ENCODE data around the gene CACNA1D. TPM values are rescaled to one million over a fixed set of nuclear protein-coding genes. Genes with fewer than 3 reads are reported as not detected.

The CACNA1D gene
- total RNA-seq, 1 experiment from 2014 or later = 1.1 TPM

GRCh38 chr3:53695324-53695690, 200.9 kb downstream of the CACNA1D start:
- ChIA-PET POLR2A (no interaction called here), CTCF (no interaction called here), RAD21 (ENCODE audit: low non-redundant PET in 1 of 2, low total read pairs in 2 of 2, uncharacterized antibody in 2 of 2, unreplicated experiment in 2 of 2) (no interaction called here)
- Histone ChIP-seq H3K9me2 (ENCODE audit: insufficient read depth) (no peaks in the 10 kb centered on the region), H2AFZ (ENCODE audit: low read depth, low read length, poor library complexity, severe bottlenecking) (no peak overlapping the region), H3K4me3 (replicated peaks in 1 of 2; ENCODE audit: low read depth in 1 of 2, low read length in 2 of 2) (no peak overlapping the region), H3K36me3 (ENCODE audit: control insufficient read depth in 1 of 2, insufficient read depth in 2 of 2, low read length in 2 of 2) (no peaks in the 10 kb centered on the region), H3K9ac (ENCODE audit: low read length) (no peak overlapping the region), H3K4me2 (ENCODE audit: low read length) (no peak overlapping the region), H3K9me3 (ENCODE audit: control insufficient read depth in 1 of 2, insufficient read depth in 1 of 2, low read depth in 1 of 2, low read length in 2 of 2) (no peaks in the 10 kb centered on the region), H3K27me3 (ENCODE audit: insufficient read depth, low read length) (peaks cover 29% of the 10 kb centered on the region), H3K4me1 (ENCODE audit: control insufficient read depth in 1 of 2, insufficient read depth in 2 of 2, low read length in 2 of 2) (no peaks in the 10 kb centered on the region), H3K27ac (ENCODE audit: low read depth, low read length) (no peak overlapping the region), H3K79me2 (ENCODE audit: insufficient read depth, low read length) (no peaks in the 10 kb centered on the region), H4K20me1 (ENCODE audit: insufficient read depth) (no peaks in the 10 kb centered on the region)
- ATAC-seq (no peak), DNase-seq (ENCODE audit: low read depth, low spot score) (no peak)
- no TSS peak for BruUV-seq (replicated peaks)
- intact Hi-C loops (cut with micrococcal nuclease) = no loop called here
- TF ChIP-seq YY1 (IDR thresholded peaks at IDR 0.05; ENCODE audit: extremely low read depth, insufficient replicate concordance, low read depth, low read length) (no peak), ZNF274 (IDR thresholded peaks at IDR 0.05; ENCODE audit: low read depth, low read length) (no peak), POLR2A (IDR thresholded peaks at IDR 0.05; ENCODE audit: borderline replicate concordance, extremely low read depth, insufficient read depth, insufficient read length) (no peak), EZH2phosphoT487 (IDR thresholded peaks at IDR 0.05; ENCODE audit: borderline replicate concordance) (no peak), ELF1 (IDR thresholded peaks at IDR 0.05; ENCODE audit: borderline replicate concordance, low read depth) (no peak), CEBPB (IDR thresholded peaks at IDR 0.05; ENCODE audit: low read depth) (no peak), CTCF (IDR thresholded peaks at IDR 0.05 in 2 of 3, conservative IDR thresholded peaks at IDR 0.05 in 1 of 3; ENCODE audit: borderline replicate concordance in 1 of 3, insufficient read depth in 1 of 3, low read depth in 2 of 3, low read length in 2 of 3) (no peak), POLR2AphosphoS5 (IDR thresholded peaks at IDR 0.05; ENCODE audit: low read depth, low read length) (no peak), SP1 (IDR thresholded peaks at IDR 0.05; ENCODE audit: low read depth) (no peak), TCF7L2 (IDR thresholded peaks at IDR 0.05; ENCODE audit: borderline replicate concordance, extremely low read depth, insufficient read depth, insufficient read length) (no peak), FOSL1 (IDR thresholded peaks at IDR 0.05; ENCODE audit: low read depth) (no peak), RAD21 (IDR thresholded peaks at IDR 0.05; ENCODE audit: low read depth) (no peak), MAX (IDR thresholded peaks at IDR 0.05) (no peak), JUND (IDR thresholded peaks at IDR 0.05) (no peak), REST (IDR thresholded peaks at IDR 0.05; ENCODE audit: low read depth) (no peak), ATF3 (IDR thresholded peaks at IDR 0.05) (no peak), SRF (IDR thresholded peaks at IDR 0.05; ENCODE audit: low read depth) (no peak)

All from HCT116 (cell line).